Glomerular visceral epithelial cell (primary cell): ENCODE results near the gene CD8B.
"Not testable (repeated sequence)": the region's sequence is repeated elsewhere in the genome, so short reads cannot be mapped to it uniquely, and the experiment has no call there.

Source experiments
- DNase-seq: peaks from one replicate; pipeline ENCODE4 v3.0.0-alpha.2; 2016; ENCODE audit errors: extremely low spot score

Gene CD8B

GRCh38 chr2:86861628-86862379, at the start of gene CD8B:
Gene CD8B, minus strand, starts transcription at chr2:86861886. Its CDS starts 21 bp downstream, at chr2:86861865.
- not testable (repeated sequence) for DNase-seq

GRCh38 chr2:86905868-86906267, 44.2 kb upstream of the CD8B start:
- not testable (repeated sequence) for DNase-seq

- not testable (repeated sequence) for DNase-seq
Observed at GRCh38 chr2:86900687-86901086, 39.0 kb upstream of the CD8B start.

GRCh38 chr2:86886026-86886425, 24.3 kb upstream of the CD8B start:
- DNase-seq: not testable (repeated sequence)

- DNase-seq: not testable (repeated sequence)
Observed at GRCh38 chr2:86882865-86883264, 21.2 kb upstream of the CD8B start.

- not testable (repeated sequence) for DNase-seq
Observed at GRCh38 chr2:86882118-86882665, 20.5 kb upstream of the CD8B start.

- not testable (repeated sequence) for DNase-seq
Observed at GRCh38 chr2:86878986-86879385, 17.3 kb upstream of the CD8B start.

- not testable (repeated sequence) for DNase-seq
Observed at GRCh38 chr2:86870941-86871340, 9.3 kb upstream of the CD8B start.

GRCh38 chr2:86868895-86869468, 7.3 kb upstream of the CD8B start:
- not testable (repeated sequence) for DNase-seq

GRCh38 chr2:86862380-86862703, 656 bp upstream of the CD8B start:
- DNase-seq: not testable (repeated sequence)

- DNase-seq: not testable (repeated sequence)
Observed at GRCh38 chr2:86861175-86861574, 511 bp downstream of the CD8B start.

GRCh38 chr2:86860573-86860972, 1.1 kb downstream of the CD8B start:
- not testable (repeated sequence) for DNase-seq

GRCh38 chr2:86857688-86858087, 4.0 kb downstream of the CD8B start:
- not testable (repeated sequence) for DNase-seq

GRCh38 chr2:86856498-86856897, 5.2 kb downstream of the CD8B start:
- not testable (repeated sequence) for DNase-seq

- not testable (repeated sequence) for DNase-seq
Observed at GRCh38 chr2:86855981-86856380, 5.7 kb downstream of the CD8B start.

GRCh38 chr2:86851581-86851980, 10.1 kb downstream of the CD8B start:
- DNase-seq: not testable (repeated sequence)

- DNase-seq: not testable (repeated sequence)
Observed at GRCh38 chr2:86842607-86843234, 19.0 kb downstream of the CD8B start.

- DNase-seq: not testable (repeated sequence)
Observed at GRCh38 chr2:86841330-86841729, 20.4 kb downstream of the CD8B start.

- not testable (repeated sequence) for DNase-seq
Observed at GRCh38 chr2:86839871-86840548, 21.7 kb downstream of the CD8B start.

- DNase-seq: not testable (repeated sequence)
Observed at GRCh38 chr2:86839455-86839854, 22.2 kb downstream of the CD8B start.

GRCh38 chr2:86837714-86838113, 24.0 kb downstream of the CD8B start:
- DNase-seq: not testable (repeated sequence)
